ENCODE results near the gene PFKL. TPM values are rescaled to one million over a fixed set of nuclear protein-coding genes. Genes with fewer than 3 reads are reported as not detected.

Gene PFKL
- polyA plus RNA-seq, 1 experiment = 44.3 TPM

DNA sequence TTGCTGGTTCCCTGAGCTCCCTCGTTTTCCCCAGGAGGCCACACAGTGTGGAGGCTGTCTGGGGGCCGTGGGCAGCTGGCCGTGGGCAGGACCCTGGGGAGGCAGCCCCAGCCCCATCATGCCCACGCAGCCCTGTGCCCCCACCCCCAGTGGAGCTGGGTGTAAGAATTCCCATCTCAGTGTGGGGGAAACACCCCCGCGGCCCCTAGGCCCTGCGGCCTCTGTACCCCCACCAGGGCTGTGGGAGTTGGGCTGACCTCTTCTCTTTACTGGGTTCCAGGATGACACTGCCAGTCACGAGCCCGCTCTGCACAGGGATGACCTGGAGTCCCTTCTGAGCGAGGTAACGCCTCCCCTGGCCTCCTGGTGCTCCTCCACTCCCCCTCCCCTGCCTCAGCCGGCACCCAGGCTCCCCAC lies 3.7 kb upstream of the PFKL start:
- Histone ChIP-seq H3K27me3 (ENCODE audit: control insufficient read depth, insufficient read depth, low read length) (peaks cover 3% of the 10 kb centered on the region), H3K4me3 (ENCODE audit: low read depth, low read length) (no peak overlapping the region), H3K9me3 (ENCODE audit: control insufficient read depth, insufficient read depth, low read length) (no peaks in the 10 kb centered on the region), H3K27ac (ENCODE audit: low read depth, low read length) (no peak overlapping the region)
- ChIA-PET CTCF (interaction anchor here (1.3 kb wide), 1 partner anchor 8 kb away, joined by 4 read pairs; no protein-coding TSS in a partner anchor), POLR2A (interaction anchor here (0.5 kb wide), 1 partner anchor 9 kb away, joined by 6 read pairs; no protein-coding TSS in a partner anchor)
- TF ChIP-seq, protein P1, sequence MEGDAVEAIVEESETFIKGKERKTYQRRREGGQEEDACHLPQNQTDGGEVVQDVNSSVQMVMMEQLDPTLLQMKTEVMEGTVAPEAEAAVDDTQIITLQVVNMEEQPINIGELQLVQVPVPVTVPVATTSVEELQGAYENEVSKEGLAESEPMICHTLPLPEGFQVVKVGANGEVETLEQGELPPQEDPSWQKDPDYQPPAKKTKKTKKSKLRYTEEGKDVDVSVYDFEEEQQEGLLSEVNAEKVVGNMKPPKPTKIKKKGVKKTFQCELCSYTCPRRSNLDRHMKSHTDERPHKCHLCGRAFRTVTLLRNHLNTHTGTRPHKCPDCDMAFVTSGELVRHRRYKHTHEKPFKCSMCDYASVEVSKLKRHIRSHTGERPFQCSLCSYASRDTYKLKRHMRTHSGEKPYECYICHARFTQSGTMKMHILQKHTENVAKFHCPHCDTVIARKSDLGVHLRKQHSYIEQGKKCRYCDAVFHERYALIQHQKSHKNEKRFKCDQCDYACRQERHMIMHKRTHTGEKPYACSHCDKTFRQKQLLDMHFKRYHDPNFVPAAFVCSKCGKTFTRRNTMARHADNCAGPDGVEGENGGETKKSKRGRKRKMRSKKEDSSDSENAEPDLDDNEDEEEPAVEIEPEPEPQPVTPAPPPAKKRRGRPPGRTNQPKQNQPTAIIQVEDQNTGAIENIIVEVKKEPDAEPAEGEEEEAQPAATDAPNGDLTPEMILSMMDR (IDR thresholded peaks at IDR 0.05; ENCODE audit: low read depth, low read length) = no peak
- no peak for DNase-seq (ENCODE audit: low read depth, low spot score)

DNA sequence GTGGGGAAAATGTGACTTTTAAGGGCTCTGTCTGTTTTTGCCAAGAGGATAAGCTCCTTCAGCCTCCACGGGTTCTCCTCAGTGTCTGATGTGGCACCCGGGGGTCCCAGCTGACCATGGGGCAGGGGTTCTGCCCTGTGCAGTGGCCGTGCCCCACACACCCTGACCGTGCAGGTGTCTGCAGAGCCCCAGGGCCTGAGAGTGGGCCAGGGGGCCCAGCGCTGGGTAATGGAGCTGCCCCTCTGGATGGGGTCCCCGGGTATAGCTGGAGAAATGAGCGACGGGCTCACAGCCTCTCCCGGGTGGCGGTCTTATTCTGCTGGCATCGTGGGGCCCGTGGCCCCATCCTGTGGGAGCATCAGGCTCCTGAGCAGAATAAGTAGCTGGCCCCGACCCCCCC lies 2.9 kb upstream of the PFKL start:
- no peak overlapping the region for H3K4me3 ChIP-seq (ENCODE audit: low read depth, low read length)
- CTCF ChIA-PET = interaction anchor here (1.7 to 2.4 kb wide), 2 partner anchors 29 to 41 kb away, joined by 6 to 8 read pairs; no protein-coding TSS in a partner anchor
- DNase-seq (ENCODE audit: low read depth, low spot score) = no peak
- H3K27ac ChIP-seq (ENCODE audit: low read depth, low read length) = no peak overlapping the region
- peaks cover 3% of the 10 kb centered on the region for H3K27me3 ChIP-seq (ENCODE audit: control insufficient read depth, insufficient read depth, low read length)
- TF ChIP-seq, protein P1 (IDR thresholded peaks at IDR 0.05; ENCODE audit: low read depth, low read length) = no peak
- POLR2A ChIA-PET = no interaction called here
- no peaks in the 10 kb centered on the region for H3K9me3 ChIP-seq (ENCODE audit: control insufficient read depth, insufficient read depth, low read length)

DNA sequence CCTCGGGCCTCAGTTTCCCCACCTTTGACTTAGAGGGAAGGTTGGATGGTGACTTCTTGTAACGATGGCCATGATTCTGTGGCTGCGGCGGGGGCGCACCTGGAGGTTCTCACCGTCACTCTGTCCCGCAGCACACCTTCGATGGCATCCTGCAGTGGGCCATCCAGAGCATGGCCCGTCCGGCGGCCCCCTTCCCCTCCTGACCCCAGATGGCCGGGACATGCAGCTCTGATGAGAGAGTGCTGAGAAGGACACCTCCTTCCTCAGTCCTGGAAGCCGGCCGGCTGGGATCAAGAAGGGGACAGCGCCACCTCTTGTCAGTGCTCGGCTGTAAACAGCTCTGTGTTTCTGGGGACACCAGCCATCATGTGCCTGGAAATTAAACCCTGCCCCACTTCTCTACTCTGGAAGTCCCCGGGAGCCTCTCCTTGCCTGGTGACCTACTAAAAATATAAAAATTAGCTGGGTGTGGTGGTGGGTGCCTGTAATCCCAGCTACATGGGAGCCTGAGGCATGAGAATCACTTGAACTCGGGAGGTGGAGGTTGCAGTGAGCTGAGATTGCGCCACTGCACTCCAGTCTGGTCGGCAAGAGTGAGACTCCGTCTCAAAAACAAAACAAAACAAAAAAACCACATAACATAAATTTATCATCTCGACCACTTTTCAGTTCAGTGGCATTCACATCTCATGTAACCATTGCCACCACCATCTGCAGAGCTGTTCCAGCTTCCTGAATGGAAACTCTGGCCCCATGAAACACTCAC lies 2.1 kb upstream of the PFKL start:
- POLR2A ChIA-PET = no interaction called here
- Histone ChIP-seq H3K9me3 (ENCODE audit: control insufficient read depth, insufficient read depth, low read length) (no peaks in the 10 kb centered on the region), H3K27ac (ENCODE audit: low read depth, low read length) (no peak overlapping the region), H3K4me3 (ENCODE audit: low read depth, low read length) (no peak overlapping the region), H3K27me3 (ENCODE audit: control insufficient read depth, insufficient read depth, low read length) (peaks cover 3% of the 10 kb centered on the region)
- TF ChIP-seq, protein P1 (IDR thresholded peaks at IDR 0.05; ENCODE audit: low read depth, low read length) = peak; percentile 71
- CTCF ChIA-PET = interaction anchor here (1.7 to 2.4 kb wide), 2 partner anchors 30 to 40 kb away, joined by 6 to 8 read pairs; no protein-coding TSS in a partner anchor
- DNase-seq (ENCODE audit: low read depth, low spot score) = peak; percentile 48

DNA sequence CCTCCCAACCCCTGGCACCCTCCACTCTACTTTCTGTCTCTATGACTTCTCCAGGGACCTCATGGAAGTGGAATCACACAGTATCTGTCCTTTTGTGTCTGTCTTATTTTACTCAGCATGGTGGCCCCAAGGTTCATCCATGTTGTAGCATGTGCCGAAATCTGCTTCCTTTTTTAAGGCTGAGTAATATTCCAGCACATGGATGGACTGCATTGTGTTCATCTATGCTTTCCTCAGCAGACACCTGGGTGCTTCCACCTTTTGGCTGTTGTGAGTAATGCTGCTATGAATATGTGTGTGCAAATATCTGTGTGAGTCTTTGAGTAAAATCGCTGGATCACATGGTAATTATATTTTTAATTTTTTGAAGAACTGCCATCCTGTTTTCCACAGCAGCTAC lies 1.6 kb upstream of the PFKL start:
- no peak for DNase-seq (ENCODE audit: low read depth, low spot score)
- peaks cover 3% of the 10 kb centered on the region for H3K27me3 ChIP-seq (ENCODE audit: control insufficient read depth, insufficient read depth, low read length)
- CTCF ChIA-PET = interaction anchor here (1.7 to 2.4 kb wide), 2 partner anchors 30 to 40 kb away, joined by 6 to 8 read pairs; no protein-coding TSS in a partner anchor
- POLR2A ChIA-PET = interaction anchor here (0.7 kb wide), 1 partner anchor 11 kb away, joined by 4 read pairs; no protein-coding TSS in a partner anchor
- TF ChIP-seq, protein P1 (IDR thresholded peaks at IDR 0.05; ENCODE audit: low read depth, low read length) = 0 out of 2 replicates have a peak, but pooled peaks have one; percentile 13
- no peaks in the 10 kb centered on the region for H3K9me3 ChIP-seq (ENCODE audit: control insufficient read depth, insufficient read depth, low read length)
- H3K27ac ChIP-seq (ENCODE audit: low read depth, low read length) = no peak overlapping the region
- no peak overlapping the region for H3K4me3 ChIP-seq (ENCODE audit: low read depth, low read length)

DNA sequence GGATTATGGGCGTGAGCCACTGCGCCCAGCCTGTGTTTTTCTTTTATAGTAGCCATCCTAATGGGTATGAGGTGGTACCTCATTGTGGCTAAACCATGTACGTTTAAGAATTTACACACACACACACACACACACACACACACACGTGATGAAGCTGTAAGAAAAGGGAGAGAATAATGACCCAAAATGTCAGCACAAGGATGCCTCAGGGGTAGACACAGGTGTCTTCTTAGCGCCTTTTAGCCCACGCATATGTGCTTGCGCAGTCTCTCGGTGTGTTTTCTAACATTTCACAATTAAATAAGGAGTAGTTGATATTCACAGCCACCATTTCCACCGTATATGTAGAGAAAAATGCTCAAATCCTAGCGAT lies 782 bp upstream of the PFKL start:
- CTCF ChIA-PET = interaction anchor here (0.6 kb wide), 1 partner anchor 460 kb away, joined by 3 read pairs; no protein-coding TSS in a partner anchor
- Histone ChIP-seq H3K4me3 (ENCODE audit: low read depth, low read length) (peak overlapping the region; percentile 71), H3K27me3 (ENCODE audit: control insufficient read depth, insufficient read depth, low read length) (peaks cover 3% of the 10 kb centered on the region), H3K27ac (ENCODE audit: low read depth, low read length) (peak overlapping the region; percentile 39), H3K9me3 (ENCODE audit: control insufficient read depth, insufficient read depth, low read length) (no peaks in the 10 kb centered on the region)
- TF ChIP-seq, protein P1 (IDR thresholded peaks at IDR 0.05; ENCODE audit: low read depth, low read length) = no peak
- POLR2A ChIA-PET = no interaction called here
- no peak for DNase-seq (ENCODE audit: low read depth, low spot score)
